ENCODE measurements around the gene CDC73.
"Not testable (repeated sequence)": the region's sequence is repeated elsewhere in the genome, so short reads cannot be mapped to it uniquely, and the experiment has no call there.

The CDC73 gene

DNA sequence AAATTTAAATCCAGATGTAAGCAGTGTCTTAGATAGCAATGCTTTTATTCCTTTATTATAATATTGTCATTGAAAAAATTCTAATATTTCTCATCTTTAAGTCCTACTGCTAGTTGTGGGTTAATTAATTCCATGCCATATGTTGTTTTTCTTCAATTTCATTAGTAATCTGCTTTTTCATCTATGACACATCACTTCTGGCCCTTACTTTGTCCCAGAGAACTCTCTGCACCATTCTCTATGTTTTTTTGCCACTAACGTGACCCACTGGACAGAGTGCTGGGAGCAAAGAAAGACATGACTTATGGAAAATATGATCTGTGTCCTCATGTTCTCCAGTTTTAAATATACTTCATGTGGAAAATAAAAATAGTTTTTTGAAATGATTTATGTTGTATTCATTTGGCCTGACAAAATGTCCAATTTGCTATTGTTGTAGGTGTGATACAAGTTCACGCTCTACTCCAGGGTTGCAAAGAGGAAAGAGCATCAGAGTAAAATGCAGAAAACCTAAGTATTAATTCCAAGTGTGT, 166.8 kb downstream of the CDC73 start:
- DNase-seq (ENCODE audit: low read depth, low spot score) = not testable (repeated sequence)

DNA sequence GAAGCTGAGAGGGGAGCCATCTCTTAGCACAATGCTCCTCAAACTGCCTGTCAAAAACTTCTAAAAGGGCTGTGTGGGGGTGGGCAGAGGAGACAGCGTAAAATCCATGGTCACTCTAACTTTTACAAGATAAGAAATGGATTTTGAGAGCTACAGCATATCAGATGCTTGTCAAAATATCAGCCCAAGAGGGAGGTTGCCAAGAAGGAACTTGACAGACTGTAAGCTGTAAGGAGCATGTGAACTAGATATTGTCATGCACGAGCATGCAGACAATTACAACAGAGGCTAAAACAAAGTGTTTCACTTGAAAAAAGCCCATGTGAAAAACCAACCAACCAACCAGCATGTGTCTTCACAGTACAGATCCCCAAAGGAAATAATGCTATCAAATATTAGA, 171.9 kb downstream of the CDC73 start:
- DNase-seq (ENCODE audit: low read depth, low spot score) = no peak

DNA sequence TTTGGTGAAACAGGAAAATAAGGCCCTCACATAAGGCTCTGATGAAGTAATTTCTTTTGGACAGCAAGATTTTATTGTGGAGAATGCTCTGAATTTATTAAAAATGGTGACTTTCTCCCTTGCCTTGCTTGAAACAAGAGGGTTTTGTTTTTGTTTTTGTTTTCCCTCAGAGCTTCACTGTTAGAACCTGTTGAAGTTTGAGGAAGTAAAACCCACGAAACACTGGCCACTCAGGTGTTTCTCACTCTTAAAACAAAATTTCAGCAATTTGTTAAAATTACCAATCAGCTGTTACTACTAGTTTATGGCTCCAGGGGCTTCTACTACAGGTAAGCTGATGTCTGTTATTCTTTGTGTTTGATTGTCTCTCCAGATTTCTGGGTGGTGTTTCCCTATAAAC, 177.2 kb downstream of the CDC73 start:
- DNase-seq (ENCODE audit: low read depth, low spot score) = no peak

DNA sequence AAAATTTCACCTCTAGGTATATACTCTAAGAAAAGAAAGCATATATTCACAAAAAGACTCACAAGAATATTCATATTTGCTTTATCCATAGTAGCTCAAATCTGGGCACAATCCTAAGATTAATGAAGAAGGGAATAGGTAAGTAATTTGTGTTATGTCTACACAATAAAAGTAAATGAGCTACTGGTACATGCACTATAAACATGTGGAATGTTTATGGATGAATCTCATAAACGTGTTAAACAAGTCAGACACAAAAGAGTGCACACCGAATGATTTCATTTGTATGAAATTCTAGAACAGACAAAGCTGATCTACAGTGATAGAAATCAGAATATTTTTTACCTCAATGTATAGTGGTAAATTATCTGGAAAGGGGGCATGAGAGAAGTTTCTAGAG, 179.9 kb downstream of the CDC73 start:
- no peak for DNase-seq (ENCODE audit: low read depth, low spot score)

DNA sequence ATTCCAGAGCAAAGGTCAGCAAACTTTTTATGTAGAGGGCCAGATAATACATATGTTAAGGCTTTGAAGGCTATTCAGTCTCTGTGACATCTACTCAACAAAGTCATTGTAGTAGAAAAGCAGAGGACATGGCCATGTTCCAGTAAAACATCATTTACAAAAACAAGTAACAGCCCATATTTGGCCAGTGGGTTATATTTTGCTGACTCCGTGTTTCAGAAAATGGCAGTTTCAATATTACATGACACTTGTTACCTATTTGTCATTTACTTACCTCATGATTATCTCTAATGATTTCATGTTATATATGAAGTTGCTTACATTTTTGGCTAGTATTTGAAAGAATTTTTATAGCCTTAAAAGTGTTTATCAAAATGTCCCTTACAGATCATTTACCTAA, 182.0 kb downstream of the CDC73 start:
- no peak for DNase-seq (ENCODE audit: low read depth, low spot score)
